ENCODE data around the gene NXPH1. TPM values are rescaled to one million over a fixed set of nuclear protein-coding genes. Genes with fewer than 3 reads are reported as not detected.

The NXPH1 gene
- total and polyA plus RNA-seq, 2 experiments from 2014 or later: not detected

DNA sequence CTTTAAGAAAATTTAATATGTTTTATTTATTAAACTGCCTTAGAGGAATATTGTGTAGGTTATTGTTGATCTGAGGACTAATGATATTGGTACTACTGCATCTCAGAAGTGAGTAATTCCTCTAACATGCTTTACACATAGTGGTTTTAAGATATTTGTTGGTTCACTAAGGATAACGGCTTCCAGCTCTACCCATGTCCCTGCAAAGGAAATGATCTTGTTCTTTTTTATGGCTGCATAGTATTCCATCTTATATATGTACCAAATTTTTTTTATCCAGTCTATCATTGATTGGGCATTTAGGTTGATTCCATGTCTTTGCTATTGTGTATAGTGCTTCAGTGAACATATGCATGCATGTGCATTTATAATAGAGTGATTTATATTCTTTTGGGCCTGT lies 20.1 kb downstream of the NXPH1 start:
- no peak overlapping the region for H3K9ac ChIP-seq
- H3K27me3 ChIP-seq (replicated peaks; ENCODE audit: insufficient read depth): no peaks in the 10 kb centered on the region
- H3K9me2 ChIP-seq (ENCODE audit: insufficient read depth): no peaks in the 10 kb centered on the region
- WGBS, 2 experiments (ENCODE audit: low coverage in 1 of 2, low lambda C conversion rate in 2 of 2, missing lambda C conversion rate in 2 of 2): 0 to 3% methylated on average over 1 of the region's 1 CpG
- no peak overlapping the region for H2AFZ ChIP-seq
- H3K27ac ChIP-seq: no peak overlapping the region
- no peak overlapping the region for H3K4me2 ChIP-seq (ENCODE audit: unreplicated experiment)
- no peak overlapping the region for H3K4me3 ChIP-seq
- in situ Hi-C loops (cut with MboI): no loop called here
- no peaks in the 10 kb centered on the region for H3K36me3 ChIP-seq (ENCODE audit: low read depth)
- no peak for TF ChIP-seq EZH2phosphoT487 (IDR thresholded peaks at IDR 0.05; ENCODE audit: insufficient read depth, low read depth)
- TF ChIP-seq EZH2 (IDR thresholded peaks at IDR 0.05; ENCODE audit: insufficient read depth, poor library complexity, severe bottlenecking): no peak
- H3F3A ChIP-seq (ENCODE audit: insufficient read depth): no peaks in the 10 kb centered on the region
- no peak for DNase-seq
- H3K79me2 ChIP-seq (ENCODE audit: insufficient read depth): no peaks in the 10 kb centered on the region
- H3K4me1 ChIP-seq (ENCODE audit: insufficient read depth): no peaks in the 10 kb centered on the region
- H3K9me3 ChIP-seq (ENCODE audit: low read depth): no peaks in the 10 kb centered on the region
- H4K20me1 ChIP-seq (ENCODE audit: insufficient read depth): no peaks in the 10 kb centered on the region

- Histone ChIP-seq H3K27ac (no peak overlapping the region), H3K4me2 (ENCODE audit: unreplicated experiment) (no peak overlapping the region), H3K4me1 (ENCODE audit: insufficient read depth) (no peaks in the 10 kb centered on the region), H3K9me2 (ENCODE audit: insufficient read depth) (no peaks in the 10 kb centered on the region), H3F3A (ENCODE audit: insufficient read depth) (no peaks in the 10 kb centered on the region), H3K79me2 (ENCODE audit: insufficient read depth) (no peaks in the 10 kb centered on the region), H3K36me3 (ENCODE audit: low read depth) (no peaks in the 10 kb centered on the region), H4K20me1 (ENCODE audit: insufficient read depth) (no peaks in the 10 kb centered on the region), H3K4me3 (no peak overlapping the region), H3K27me3 (replicated peaks; ENCODE audit: insufficient read depth) (no peaks in the 10 kb centered on the region), H2AFZ (no peak overlapping the region), H3K9ac (no peak overlapping the region), H3K9me3 (ENCODE audit: low read depth) (no peaks in the 10 kb centered on the region)
- in situ Hi-C loops (cut with MboI): no loop called here
- DNase-seq: no peak
- 2 to 3% methylated on average over 2 of the region's 2 CpGs for WGBS, 2 experiments (ENCODE audit: low coverage in 1 of 2, low lambda C conversion rate in 2 of 2, missing lambda C conversion rate in 2 of 2)
- no peak for TF ChIP-seq EZH2 (IDR thresholded peaks at IDR 0.05; ENCODE audit: insufficient read depth, poor library complexity, severe bottlenecking)
- no peak for TF ChIP-seq EZH2phosphoT487 (IDR thresholded peaks at IDR 0.05; ENCODE audit: insufficient read depth, low read depth)
Measured at GRCh38 chr7:8455426-8455825, 22.0 kb downstream of the NXPH1 start.

DNA sequence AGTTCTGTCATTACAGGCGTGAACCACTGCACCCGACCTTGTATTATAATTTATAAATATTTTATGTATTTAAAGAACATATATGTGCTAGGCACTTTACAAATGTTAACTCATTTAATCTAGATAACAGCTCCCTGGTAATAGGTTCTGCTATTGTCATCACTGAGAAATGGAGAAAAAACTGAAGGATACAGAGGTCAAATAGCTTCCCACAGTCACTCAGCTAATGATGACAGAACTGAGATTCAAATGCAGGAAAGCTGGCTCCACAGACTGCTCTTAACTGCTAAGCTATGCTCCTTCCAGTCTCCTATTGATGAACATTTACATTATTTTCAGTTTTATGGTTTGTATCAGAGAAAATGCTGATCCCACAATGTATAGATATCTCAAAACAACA lies 28.9 kb downstream of the NXPH1 start:
- no peak overlapping the region for H3K9ac ChIP-seq
- no peaks in the 10 kb centered on the region for H3K36me3 ChIP-seq (ENCODE audit: low read depth)
- DNase-seq: no peak
- H3F3A ChIP-seq (ENCODE audit: insufficient read depth): no peaks in the 10 kb centered on the region
- no peak overlapping the region for H2AFZ ChIP-seq
- H3K27ac ChIP-seq: no peak overlapping the region
- H3K9me3 ChIP-seq (ENCODE audit: low read depth): no peaks in the 10 kb centered on the region
- H3K79me2 ChIP-seq (ENCODE audit: insufficient read depth): no peaks in the 10 kb centered on the region
- H3K4me3 ChIP-seq: no peak overlapping the region
- no peaks in the 10 kb centered on the region for H4K20me1 ChIP-seq (ENCODE audit: insufficient read depth)
- in situ Hi-C loops (cut with MboI): no loop called here
- H3K27me3 ChIP-seq (replicated peaks; ENCODE audit: insufficient read depth): no peaks in the 10 kb centered on the region
- H3K4me1 ChIP-seq (ENCODE audit: insufficient read depth): no peaks in the 10 kb centered on the region
- no peak for TF ChIP-seq EZH2phosphoT487 (IDR thresholded peaks at IDR 0.05; ENCODE audit: insufficient read depth, low read depth)
- TF ChIP-seq EZH2 (IDR thresholded peaks at IDR 0.05; ENCODE audit: insufficient read depth, poor library complexity, severe bottlenecking): no peak
- no peaks in the 10 kb centered on the region for H3K9me2 ChIP-seq (ENCODE audit: insufficient read depth)
- no peak overlapping the region for H3K4me2 ChIP-seq (ENCODE audit: unreplicated experiment)
- WGBS, 2 experiments (ENCODE audit: low coverage in 1 of 2, low lambda C conversion rate in 2 of 2, missing lambda C conversion rate in 2 of 2): 21 to 27% methylated on average over 2 of the region's 2 CpGs

DNA sequence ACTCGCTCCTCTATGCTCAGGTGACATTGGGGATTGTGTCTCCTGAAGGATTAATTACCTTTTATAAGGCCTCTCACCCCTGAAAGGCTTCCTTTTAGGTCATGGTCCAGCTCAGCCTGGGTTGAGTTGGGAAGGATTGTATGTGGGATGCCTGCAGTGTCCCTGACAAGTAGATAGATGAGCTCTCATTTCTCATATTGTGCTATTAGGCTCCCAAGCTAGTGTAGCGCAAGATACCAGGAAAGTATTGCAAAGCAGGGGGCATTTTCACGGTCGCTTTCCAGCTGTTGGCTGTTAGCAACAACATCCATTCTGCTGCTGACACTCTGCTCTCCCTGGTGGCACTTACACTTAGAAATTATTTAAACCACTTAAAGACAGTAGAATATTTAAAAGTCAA lies 31.9 kb downstream of the NXPH1 start:
- no peaks in the 10 kb centered on the region for H3K36me3 ChIP-seq (ENCODE audit: low read depth)
- TF ChIP-seq EZH2 (IDR thresholded peaks at IDR 0.05; ENCODE audit: insufficient read depth, poor library complexity, severe bottlenecking) (no peak), EZH2phosphoT487 (IDR thresholded peaks at IDR 0.05; ENCODE audit: insufficient read depth, low read depth) (no peak)
- no peak overlapping the region for H3K9ac ChIP-seq
- no peaks in the 10 kb centered on the region for H3K27me3 ChIP-seq (replicated peaks; ENCODE audit: insufficient read depth)
- no peaks in the 10 kb centered on the region for H3K9me2 ChIP-seq (ENCODE audit: insufficient read depth)
- H3K4me2 ChIP-seq (ENCODE audit: unreplicated experiment): no peak overlapping the region
- no peaks in the 10 kb centered on the region for H4K20me1 ChIP-seq (ENCODE audit: insufficient read depth)
- in situ Hi-C loops (cut with MboI): no loop called here
- H3K4me1 ChIP-seq (ENCODE audit: insufficient read depth): no peaks in the 10 kb centered on the region
- no peaks in the 10 kb centered on the region for H3K9me3 ChIP-seq (ENCODE audit: low read depth)
- H3K4me3 ChIP-seq: no peak overlapping the region
- no peak overlapping the region for H3K27ac ChIP-seq
- 17% methylated on average over 4 of the region's 4 CpGs for WGBS, 2 experiments (ENCODE audit: low coverage in 1 of 2, low lambda C conversion rate in 2 of 2, missing lambda C conversion rate in 2 of 2)
- DNase-seq: no peak
- H3F3A ChIP-seq (ENCODE audit: insufficient read depth): no peaks in the 10 kb centered on the region
- no peaks in the 10 kb centered on the region for H3K79me2 ChIP-seq (ENCODE audit: insufficient read depth)
- no peak overlapping the region for H2AFZ ChIP-seq

GRCh38 chr7:8480527-8480926 lies 47.1 kb downstream of the NXPH1 start:
- no peaks in the 10 kb centered on the region for H3K79me2 ChIP-seq (ENCODE audit: insufficient read depth)
- H3K27me3 ChIP-seq (replicated peaks; ENCODE audit: insufficient read depth): no peaks in the 10 kb centered on the region
- no peak for DNase-seq
- in situ Hi-C loops (cut with MboI): no loop called here
- no peaks in the 10 kb centered on the region for H3K9me3 ChIP-seq (ENCODE audit: low read depth)
- H3K27ac ChIP-seq: no peak overlapping the region
- no peak overlapping the region for H3K9ac ChIP-seq
- H4K20me1 ChIP-seq (ENCODE audit: insufficient read depth): no peaks in the 10 kb centered on the region
- no peak overlapping the region for H3K4me2 ChIP-seq (ENCODE audit: unreplicated experiment)
- H3K4me1 ChIP-seq (ENCODE audit: insufficient read depth): no peaks in the 10 kb centered on the region
- 15 to 23% methylated on average over 3 of the region's 3 CpGs for WGBS, 2 experiments (ENCODE audit: low coverage in 1 of 2, low lambda C conversion rate in 2 of 2, missing lambda C conversion rate in 2 of 2)
- no peaks in the 10 kb centered on the region for H3F3A ChIP-seq (ENCODE audit: insufficient read depth)
- TF ChIP-seq EZH2phosphoT487 (IDR thresholded peaks at IDR 0.05; ENCODE audit: insufficient read depth, low read depth): no peak
- TF ChIP-seq EZH2 (IDR thresholded peaks at IDR 0.05; ENCODE audit: insufficient read depth, poor library complexity, severe bottlenecking): no peak
- H3K4me3 ChIP-seq: no peak overlapping the region
- H3K9me2 ChIP-seq (ENCODE audit: insufficient read depth): no peaks in the 10 kb centered on the region
- no peak overlapping the region for H2AFZ ChIP-seq
- no peaks in the 10 kb centered on the region for H3K36me3 ChIP-seq (ENCODE audit: low read depth)
